H1 (cell line): ENCODE results near the gene AHI1. TPM values are rescaled to one million over a fixed set of nuclear protein-coding genes. Genes with fewer than 3 reads are reported as not detected.

Experiments used
- CTCF ChIA-PET: fragments of 300-600 bp; sonication (Branson Sonifier 250); formaldehyde crosslinking; loops from one replicate; lab custom pipeline; 2021; ENCODE audit not compliant: partially characterized antibody; lab: Charles Lee
- POLR2A ChIA-PET: fragments of 300-600 bp; sonication (Branson Sonifier 250); formaldehyde crosslinking; loops from one replicate; lab custom pipeline; 2021; ENCODE audit warnings: inconsistent platforms; ENCODE audit not compliant: partially characterized antibody; lab: Charles Lee
- DNase-seq, 2 experiments: peaks; one replicate each; pipeline versions ENCODE4 v3.0.0 to v3.0.0-alpha.2; 2010 to 2022; ENCODE audit warnings: low spot score in 2 of 2, low read depth in 1 of 2, mixed read lengths in 1 of 2
- FAIRE-seq: peaks from 2 replicates; lab custom pipeline; 2011; peaks lifted over from hg19 to GRCh38; lab: Jason Lieb, UNC
- H2AFZ ChIP-seq: 2 replicates; pipeline ENCODE4 v1.8.1; 2012; ENCODE audit warnings: low read length, inconsistent platforms
- H2AK5ac ChIP-seq: 2 replicates; pipeline ENCODE4 v1.6.1; 2013; ENCODE audit warnings: low read depth, low read length
- H2BK120ac ChIP-seq: replicated peaks from 2 replicates; pipeline ENCODE3; 2013; ENCODE audit warnings: low read depth, low read length, inconsistent platforms
- H2BK12ac ChIP-seq: 2 replicates; pipeline ENCODE4 v1.6.1; 2013; ENCODE audit warnings: low read depth, low read length
- H2BK15ac ChIP-seq: 2 replicates; pipeline ENCODE4 v1.6.1; 2013; ENCODE audit warnings: low read length
- H2BK20ac ChIP-seq: 2 replicates; pipeline ENCODE4 v1.6.1; 2013; ENCODE audit warnings: low read length
- H2BK5ac ChIP-seq: 2 replicates; pipeline ENCODE4 v1.6.1; 2013; ENCODE audit warnings: low read depth, low read length
- H3K14ac ChIP-seq: 2 replicates; pipeline ENCODE4 v1.6.1; 2013; ENCODE audit warnings: inconsistent platforms; ENCODE audit not compliant: insufficient read length
- H3K18ac ChIP-seq: 2 replicates; pipeline ENCODE4 v1.6.1; 2013; ENCODE audit warnings: low read length; ENCODE audit errors: extremely low read depth
- H3K23ac ChIP-seq: 2 replicates; pipeline ENCODE4 v1.6.1; 2013; ENCODE audit warnings: inconsistent platforms; ENCODE audit not compliant: insufficient read length
- H3K23me2 ChIP-seq: 2 replicates; pipeline ENCODE4 v1.6.1; 2013; ENCODE audit warnings: low read depth, low read length
- H3K27ac ChIP-seq: 2 replicates; pipeline ENCODE4 v1.6.1; 2011; ENCODE audit warnings: low read depth, low read length, inconsistent platforms
- H3K27me3 ChIP-seq, 4 experiments: replicated peaks in 1 of 4; 1 replicate in 1 of 4; 2 replicates in 3 of 4; pipeline versions ENCODE4 v1.6.1 to v1.8.1; 2011 to 2013; ENCODE audit warnings: low read length in 3 of 4, mild to moderate bottlenecking in 3 of 4, inconsistent platforms in 2 of 4, mixed read lengths in 2 of 4, moderate library complexity in 1 of 4; ENCODE audit not compliant: control insufficient read depth in 3 of 4, insufficient read depth in 3 of 4; ENCODE audit errors: extremely low read depth in 1 of 4
- H3K36me3 ChIP-seq, 4 experiments: 2 replicates each; pipeline versions ENCODE4 v1.6.1 to v1.8.1; 2011 to 2013; ENCODE audit warnings: mild to moderate bottlenecking in 4 of 4, low read length in 3 of 4, moderate library complexity in 2 of 4, control low read depth in 1 of 4, inconsistent platforms in 1 of 4; ENCODE audit not compliant: insufficient read depth in 4 of 4, control insufficient read depth in 2 of 4
- H3K4ac ChIP-seq: replicated peaks from 2 replicates; pipeline ENCODE3; 2013; ENCODE audit warnings: low read length, low read depth, mixed read lengths, inconsistent platforms; ENCODE audit not compliant: insufficient read length
- H3K4me1 ChIP-seq, 4 experiments: replicated peaks in 1 of 4; 1 replicate in 1 of 4; 2 replicates in 3 of 4; pipeline versions ENCODE4 v1.6.1 to v1.8.1; 2011 to 2013; ENCODE audit warnings: low read length in 3 of 4, inconsistent platforms in 2 of 4, mixed read lengths in 1 of 4; ENCODE audit not compliant: insufficient read depth in 4 of 4, control insufficient read depth in 3 of 4
- H3K4me2 ChIP-seq, 2 experiments: 2 replicates each; pipeline versions ENCODE4 v1.6.1 to v1.8.1; 2011 to 2013; ENCODE audit warnings: low read depth in 2 of 2, low read length in 2 of 2, control low read depth in 1 of 2, inconsistent platforms in 1 of 2, mild to moderate bottlenecking in 1 of 2; ENCODE audit not compliant: insufficient read depth in 1 of 2
- H3K4me3 ChIP-seq, 4 experiments: fragments of 200-600, 300-600 bp in 1 of 4; sonication (generic), shearing (Covaris generic), sonication (Bioruptor Twin) in 1 of 4; 2 replicates each; pipeline versions ENCODE4 v1.5.1 to v1.8.1; 2011 to 2016; ENCODE audit warnings: low read length in 4 of 4, low read depth in 3 of 4, control low read depth in 2 of 4, inconsistent platforms in 2 of 4, mild to moderate bottlenecking in 2 of 4, mixed read lengths in 1 of 4, moderate library complexity in 1 of 4; ENCODE audit not compliant: insufficient read depth in 2 of 4; ENCODE audit errors: extremely low read depth in 1 of 4
- H3K56ac ChIP-seq: replicated peaks from 2 replicates; pipeline ENCODE3; 2013; ENCODE audit warnings: low read depth, mild to moderate bottlenecking, mixed read lengths, low read length, inconsistent platforms; ENCODE audit not compliant: insufficient read length
- H3K79me1 ChIP-seq: 2 replicates; pipeline ENCODE4 v1.6.1; 2013; ENCODE audit warnings: low read depth, low read length, control low read depth
- H3K79me2 ChIP-seq, 2 experiments: 2 replicates each; pipeline versions ENCODE4 v1.6.1 to v1.8.1; 2012 to 2013; ENCODE audit warnings: low read length in 2 of 2, mild to moderate bottlenecking in 2 of 2, inconsistent platforms in 1 of 2; ENCODE audit not compliant: insufficient read depth in 2 of 2, control insufficient read depth in 1 of 2
- H3K9ac ChIP-seq, 4 experiments: replicated peaks in 1 of 4; 1 replicate in 1 of 4; 2 replicates in 3 of 4; pipeline versions ENCODE4 v1.6.1 to v1.8.1; 2011 to 2013; ENCODE audit warnings: low read depth in 3 of 4, low read length in 3 of 4, control low read depth in 2 of 4, mild to moderate bottlenecking in 2 of 4, moderate library complexity in 2 of 4, inconsistent platforms in 1 of 4; ENCODE audit errors: extremely low read depth in 1 of 4
- H3K9me3 ChIP-seq, 2 experiments: 2 replicates each; pipeline versions ENCODE4 v1.6.1 to v1.8.1; 2012 to 2013; ENCODE audit warnings: mild to moderate bottlenecking in 2 of 2, moderate library complexity in 2 of 2, control low read depth in 1 of 2, inconsistent platforms in 1 of 2, low read depth in 1 of 2, low read length in 1 of 2, mixed read lengths in 1 of 2; ENCODE audit not compliant: insufficient read depth in 2 of 2
- H4K20me1 ChIP-seq, 2 experiments: replicated peaks in 1 of 2; 2 replicates each; pipeline versions ENCODE3 to v1.8.1; 2011 to 2013; ENCODE audit warnings: inconsistent platforms in 2 of 2, low read length in 2 of 2, mild to moderate bottlenecking in 1 of 2; ENCODE audit not compliant: insufficient read depth in 2 of 2, control insufficient read depth in 1 of 2
- H4K5ac ChIP-seq: 2 replicates; pipeline ENCODE4 v1.6.1; 2013; ENCODE audit warnings: low read length, low read depth, mixed read lengths, inconsistent platforms; ENCODE audit not compliant: insufficient read length
- H4K8ac ChIP-seq: 2 replicates; pipeline ENCODE4 v1.8.0; 2013; ENCODE audit warnings: mild to moderate bottlenecking, moderate library complexity, low read length, inconsistent platforms; ENCODE audit not compliant: insufficient read depth; ENCODE audit errors: extremely low read depth
- H4K91ac ChIP-seq: replicated peaks from 2 replicates; pipeline ENCODE3; 2013; ENCODE audit warnings: low read length, mixed read lengths, inconsistent platforms; ENCODE audit not compliant: insufficient read length
- CTCF ChIP-seq, 3 experiments: IDR thresholded peaks; 1 replicate in 2 of 3; 2 replicates in 1 of 3; pipeline versions ENCODE4 v1.5.1 to v1.6.1; 2011; ENCODE audit warnings: low read length in 3 of 3, mild to moderate bottlenecking in 3 of 3, inconsistent platforms in 2 of 3, low read depth in 1 of 3, moderate library complexity in 1 of 3; ENCODE audit not compliant: insufficient read depth in 1 of 3; ENCODE audit errors: control extremely low read depth in 1 of 3
- EGR1 ChIP-seq: IDR thresholded peaks from 2 replicates; pipeline ENCODE4 v1.6.1; 2011; ENCODE audit warnings: low read depth, low read length, borderline replicate concordance
- EP300 ChIP-seq, 2 experiments: IDR thresholded peaks; 1 replicate in 1 of 2; 2 replicates in 1 of 2; pipeline ENCODE4 v1.6.1; 2011 to 2012; ENCODE audit warnings: low read depth in 2 of 2, low read length in 2 of 2, mild to moderate bottlenecking in 2 of 2, borderline replicate concordance in 1 of 2, inconsistent platforms in 1 of 2, moderate library complexity in 1 of 2
- FOSL1 ChIP-seq: IDR thresholded peaks from 2 replicates; pipeline ENCODE4 v1.6.1; 2011; ENCODE audit warnings: mild to moderate bottlenecking, low read depth, low read length, moderate library complexity; ENCODE audit not compliant: insufficient read depth
- GTF2F1 ChIP-seq: IDR thresholded peaks from 2 replicates; pipeline ENCODE4 v1.6.1; 2012; ENCODE audit warnings: low read depth, low read length, improper control_type of control experiment, borderline replicate concordance
- NANOG ChIP-seq: IDR thresholded peaks from 2 replicates; pipeline ENCODE4 v1.6.1; 2011; ENCODE audit warnings: low read length, low read depth, mild to moderate bottlenecking, inconsistent platforms; ENCODE audit not compliant: insufficient read depth, poor library complexity, severe bottlenecking
- PHF8 ChIP-seq: fragments of 200-600 bp; sonication (generic); conservative IDR thresholded peaks from 2 replicates; pipeline ENCODE4 v1.7.1; 2012; ENCODE audit warnings: low read depth, mild to moderate bottlenecking, inconsistent platforms, low read length, moderate library complexity
- SIN3A ChIP-seq, 2 experiments: IDR thresholded peaks in 1 of 2; conservative IDR thresholded peaks in 1 of 2; 2 replicates each; pipeline ENCODE4 v1.6.1; 2011 to 2012; ENCODE audit warnings: low read length in 2 of 2, improper control_type of control experiment in 1 of 2, low read depth in 1 of 2, mild to moderate bottlenecking in 1 of 2
- SP2 ChIP-seq: IDR thresholded peaks from 2 replicates; pipeline ENCODE4 v1.6.1; 2012; ENCODE audit warnings: mild to moderate bottlenecking, low read length, inconsistent platforms
- TAF1 ChIP-seq: IDR thresholded peaks from 2 replicates; pipeline ENCODE4 v1.6.1; 2011; ENCODE audit warnings: mild to moderate bottlenecking, low read depth, low read length
- WGBS, 2 experiments: shearing (Covaris generic) in 1 of 2; methylation state at CpG; one replicate each; pipeline versions ENCODE4 v1.1.6 to v1.1.7; 2013 to 2015; ENCODE audit warnings: low lambda C conversion rate in 2 of 2, mixed read lengths in 2 of 2, inconsistent platforms in 1 of 2, low coverage in 1 of 2, missing lambda C conversion rate in 1 of 2; ENCODE audit not compliant: insufficient replicate concordance in 2 of 2, insufficient coverage in 1 of 2, insufficient read length in 1 of 2; ENCODE audit errors: extremely low coverage in 1 of 2, missing lambda C conversion rate in 1 of 2; 5-methylcytosine and 5-hydroxymethylcytosine counted together
- polyA plus RNA-seq, 7 experiments: library from polyadenylated mRNA; depleted of rRNA in 3 of 7; stranded (reverse) in 5 of 7; unstranded in 2 of 7; fragments of >200 nt in 5 of 7; fragments of 200-250 nt in 2 of 7; gene quantifications; 1 replicate in 5 of 7; 2 replicates in 1 of 7; 4 replicates in 1 of 7; pipeline versions ENCODE4 v1.2.1 to v1.2.3, GENCODE V29; 2011 to 2013; ENCODE audit warnings: missing spikeins in 2 of 7, mixed read lengths in 2 of 7
- total RNA-seq: library from RNA; stranded (reverse); fragmentation: NEBNext Ultra II Directional; extraction: Animal tissue kit (Norgen Biotek cat#: 25700); gene quantifications from 2 replicates; pipeline ENCODE4 v1.2.1, GENCODE V29; 2021

AHI1 gene
- total and polyA plus RNA-seq, 2 of the 8 experiments (the other 6 are each of a cell fraction or from before 2014, with no cell fraction given) = 4.2 to 19.6 TPM

GRCh38 chr6:135522965-135523692 lies 25.6 kb upstream of the AHI1 start:
- Histone ChIP-seq H3K4me3 (no peak overlapping the region), H3K79me2 (no peaks in the 10 kb centered on the region), H3K4me1 (no peaks in the 10 kb centered on the region), H2BK120ac (no peak overlapping the region), H2BK12ac (no peak overlapping the region), H3K9ac (no peak overlapping the region), H4K8ac (no peak overlapping the region), H3K36me3 (no peaks in the 10 kb centered on the region), H3K27me3 (no peaks in the 10 kb centered on the region), H3K23ac (no peak overlapping the region), H3K18ac (no peak overlapping the region), H2AFZ (no peak overlapping the region), H3K4me2 (no peak overlapping the region), H4K5ac (no peak overlapping the region), H3K9me3 (no peaks in the 10 kb centered on the region), H3K56ac (no peak overlapping the region), H4K91ac (no peak overlapping the region), H3K79me1 (no peaks in the 10 kb centered on the region), H3K27ac (no peak overlapping the region), H3K23me2 (peaks cover 2% of the 10 kb centered on the region; the same call in 1 of the 2 replicates), H2BK15ac (no peak overlapping the region), H3K4ac (no peak overlapping the region), H2BK20ac (no peak overlapping the region), H2BK5ac (no peak overlapping the region), H2AK5ac (no peak overlapping the region), H3K14ac (no peak overlapping the region), H4K20me1 (no peaks in the 10 kb centered on the region)
- 94% methylated on average over 6 of the region's 6 CpGs; no CpG with 5 or more reads in 1 of the 2 experiments for WGBS, 2 experiments
- ChIA-PET POLR2A (no interaction called here), CTCF (no interaction called here)
- DNase-seq (no peak), FAIRE-seq (no peak)
- TF ChIP-seq EP300 (IDR thresholded peaks at IDR 0.05; ENCODE audit: borderline replicate concordance in 1 of 2, low read depth in 2 of 2, low read length in 2 of 2) (no peak), EGR1 (no peak), CTCF (IDR thresholded peaks at IDR 0.05; ENCODE audit: control extremely low read depth in 1 of 3, insufficient read depth in 1 of 3, low read depth in 1 of 3, low read length in 3 of 3) (no peak), NANOG (no peak), TAF1 (no peak), PHF8 (no peak), FOSL1 (no peak), SP2 (no peak), GTF2F1 (no peak), SIN3A (conservative IDR thresholded peaks at IDR 0.05 in 1 of 2, IDR thresholded peaks at IDR 0.05 in 1 of 2; ENCODE audit: low read depth in 1 of 2, low read length in 2 of 2) (no peak)
